PC-9 (cell line): Measurements from ENCODE around the gene PRCC.

Source experiments
- CTCF ChIP-seq: fragments of 200-600 bp; sonication (generic); conservative IDR thresholded peaks from 2 replicates; pipeline ENCODE4 v1.6.1; 2017; ENCODE audit warnings: mixed run types, antibody characterized with exemption, mild to moderate bottlenecking, moderate library complexity
- EZH2 ChIP-seq: fragments of 200-600 bp; sonication (generic); IDR thresholded peaks from 2 replicates; pipeline ENCODE4 v1.8.0; 2017; ENCODE audit warnings: antibody characterized with exemption, low read depth

- TF ChIP-seq CTCF = no peak
- TF ChIP-seq EZH2 = no peak
Measured at GRCh38 chr1:156844638-156845037, 77.3 kb downstream of the PRCC start.
